ENCODE data around the gene EMX1. TPM values are rescaled to one million over a fixed set of nuclear protein-coding genes. Genes with fewer than 3 reads are reported as not detected.

Gene EMX1
- total RNA-seq, 1 donor, result under 0.01 TPM

GRCh38 chr2:72956050-72956395 lies 38.7 kb downstream of the EMX1 start:
- DNase-seq (ENCODE audit: low read depth in 2 of 3, low spot score in 2 of 3), result no peak

GRCh38 chr2:72956936-72957335 lies 39.6 kb downstream of the EMX1 start:
- no peak for DNase-seq (ENCODE audit: low read depth in 2 of 3, low spot score in 2 of 3)

- no peak for DNase-seq (ENCODE audit: low read depth in 2 of 3, low spot score in 2 of 3)
These were observed 41.4 kb downstream of the EMX1 start for GRCh38 chr2:72958542-72959385.

DNA sequence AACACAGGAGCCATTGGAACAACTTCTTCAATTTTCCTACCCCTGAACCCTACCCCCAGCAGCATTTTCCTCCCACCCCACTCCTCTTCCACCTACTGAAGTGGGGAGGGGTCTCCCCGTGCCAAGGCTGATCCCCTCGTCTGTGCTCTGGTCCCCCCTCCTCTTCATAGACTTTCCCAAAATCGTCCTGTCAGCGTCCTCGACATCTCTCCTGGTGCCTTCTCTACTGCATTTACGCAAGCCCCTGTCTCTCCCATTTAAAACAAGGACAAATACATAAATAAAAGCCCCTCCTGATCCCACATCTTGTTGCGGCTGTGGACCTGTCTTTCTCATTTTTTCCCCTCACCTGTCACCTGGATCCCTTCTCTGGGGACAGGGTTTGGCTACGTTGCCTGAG lies 42.2 kb downstream of the EMX1 start:
- DNase-seq (ENCODE audit: low read depth in 2 of 3, low spot score in 2 of 3), result no peak

- DNase-seq (ENCODE audit: low read depth in 2 of 3, low spot score in 2 of 3), result no peak
These were observed 43.0 kb downstream of the EMX1 start for GRCh38 chr2:72959995-72960981.

DNA sequence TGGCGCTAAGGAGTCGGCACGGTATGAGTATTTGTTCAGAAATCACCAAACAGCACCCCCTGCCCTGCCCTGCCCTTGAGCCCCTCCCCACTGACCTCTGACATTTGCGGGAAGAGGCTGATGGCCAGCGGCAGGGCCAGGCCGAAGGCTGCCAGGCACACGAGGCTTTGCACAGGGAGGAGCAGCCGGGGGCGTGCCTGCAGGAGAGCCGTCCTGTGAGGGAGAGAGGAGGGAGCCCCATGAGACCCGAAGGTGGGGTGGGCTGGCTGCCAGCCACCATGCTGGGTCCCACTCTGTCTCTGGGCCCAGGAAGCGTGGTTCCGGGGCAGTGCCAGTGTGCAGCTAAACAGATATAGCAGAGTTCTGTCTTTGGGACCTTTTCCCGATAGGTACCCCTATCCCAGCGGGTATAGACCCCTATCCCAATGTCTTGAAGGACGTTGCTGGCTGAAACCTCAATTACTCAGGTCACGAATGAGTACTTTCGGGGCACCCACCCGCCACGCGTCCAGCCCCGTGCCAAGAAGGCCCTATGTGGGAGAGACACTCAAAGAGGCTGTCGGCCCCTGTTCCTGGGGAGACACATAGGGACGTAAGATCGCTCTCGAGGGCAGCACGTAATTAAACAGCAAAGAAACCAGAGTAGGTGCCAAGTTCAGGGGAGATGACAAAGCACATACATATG lies 43.9 kb downstream of the EMX1 start:
- DNase-seq (ENCODE audit: low read depth in 2 of 3, low spot score in 2 of 3), result no peak

- DNase-seq (ENCODE audit: low read depth in 2 of 3, low spot score in 2 of 3), result no peak
These were observed 44.6 kb downstream of the EMX1 start for GRCh38 chr2:72961853-72962468.

DNA sequence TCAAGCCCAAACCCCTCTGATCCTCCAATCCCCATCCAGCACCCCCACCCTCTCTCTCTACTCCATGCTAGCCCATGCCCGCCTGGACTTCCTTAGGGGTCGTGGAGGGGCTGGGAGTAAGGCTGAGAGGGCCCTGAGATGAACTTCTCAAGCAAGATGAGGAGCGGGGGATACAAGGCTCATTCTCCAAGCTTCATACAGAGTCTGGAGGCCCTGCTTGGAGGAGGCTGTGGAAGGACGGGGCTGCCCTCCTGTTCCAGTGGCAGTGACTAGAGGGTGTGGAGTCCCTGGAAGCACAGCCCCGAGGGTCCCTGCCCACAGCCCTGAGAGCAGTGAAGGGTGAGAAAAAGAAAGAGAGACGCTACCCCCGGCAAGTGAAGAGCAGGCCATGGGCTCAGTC lies 45.6 kb downstream of the EMX1 start:
- DNase-seq (ENCODE audit: low read depth in 2 of 3, low spot score in 2 of 3), result no peak

DNA sequence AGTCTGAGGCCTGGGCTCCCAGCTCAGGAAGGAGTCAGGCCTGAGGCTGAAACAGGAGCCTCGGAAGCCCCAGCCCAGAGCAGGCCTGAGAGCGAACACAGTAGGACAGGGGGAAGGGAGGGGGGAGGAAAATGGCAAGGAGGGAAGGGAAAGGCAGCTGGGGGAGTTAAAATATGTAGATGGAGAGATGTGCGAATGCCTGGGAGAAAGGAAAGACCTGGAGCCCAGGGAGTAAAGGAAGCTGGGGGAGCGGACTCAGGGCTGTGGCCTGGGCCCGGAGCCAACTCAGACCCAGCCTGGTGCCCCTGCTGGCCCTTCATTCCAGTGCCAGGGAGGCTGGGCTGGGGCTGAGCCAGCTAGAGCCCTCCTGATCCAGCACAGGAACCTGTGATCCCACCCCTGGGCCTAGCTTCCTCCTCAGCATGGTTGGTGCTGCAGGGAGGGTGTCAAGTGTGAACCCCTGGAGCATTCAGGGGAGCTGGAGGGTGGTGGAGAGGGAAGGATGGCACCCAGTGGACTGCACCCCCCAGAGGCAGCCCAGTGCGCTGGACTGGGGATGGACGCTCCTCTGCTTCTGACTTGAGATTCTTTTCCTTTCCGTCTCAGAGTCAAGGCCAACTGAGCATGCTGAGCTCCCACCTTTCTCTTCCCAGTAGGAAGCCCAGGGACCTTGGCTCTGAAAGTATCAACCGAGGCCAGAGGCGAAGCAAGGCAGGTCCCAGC lies 46.3 kb downstream of the EMX1 start:
- no peak for DNase-seq (ENCODE audit: low read depth in 2 of 3, low spot score in 2 of 3)

DNA sequence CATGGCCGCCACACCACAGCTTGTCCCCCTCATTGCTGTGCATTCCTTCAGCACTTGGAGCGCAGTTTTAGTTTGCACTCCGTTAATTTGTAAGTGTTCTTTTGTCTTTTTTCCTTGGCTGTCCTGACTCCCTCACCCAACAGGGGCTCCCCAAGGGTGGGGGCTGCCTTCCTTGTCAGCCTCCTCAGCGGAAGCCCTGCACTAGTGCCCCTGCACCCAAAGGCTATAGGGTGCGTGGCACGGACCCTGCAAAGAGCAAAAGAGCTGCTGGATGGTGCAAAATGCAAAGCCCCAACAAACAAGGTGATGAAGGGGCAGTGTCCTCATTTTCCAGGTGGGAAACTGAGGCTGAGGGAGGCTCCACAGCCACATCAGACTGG lies 46.8 kb downstream of the EMX1 start:
- no peak for DNase-seq (ENCODE audit: low read depth in 2 of 3, low spot score in 2 of 3)

DNA sequence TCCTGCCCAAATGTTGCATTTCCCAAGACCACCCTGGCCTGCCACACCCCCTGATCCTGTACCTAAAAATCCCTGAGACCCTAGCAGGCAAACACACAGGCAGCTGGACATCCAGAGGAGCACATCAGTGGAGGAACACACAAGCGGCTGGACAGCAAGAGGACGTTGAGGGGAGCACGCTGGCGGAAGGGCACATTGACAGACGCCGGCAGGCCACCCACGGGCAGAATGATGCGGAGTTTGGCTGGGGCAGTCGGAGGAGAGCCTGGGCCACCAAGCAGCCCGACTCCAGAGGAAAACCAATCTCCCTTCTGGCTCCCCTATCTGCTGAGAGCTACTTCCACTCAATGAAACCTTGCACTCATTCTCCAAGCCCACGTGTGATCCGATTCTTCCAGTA lies 47.7 kb downstream of the EMX1 start:
- no peak for DNase-seq (ENCODE audit: low read depth in 2 of 3, low spot score in 2 of 3)

DNA sequence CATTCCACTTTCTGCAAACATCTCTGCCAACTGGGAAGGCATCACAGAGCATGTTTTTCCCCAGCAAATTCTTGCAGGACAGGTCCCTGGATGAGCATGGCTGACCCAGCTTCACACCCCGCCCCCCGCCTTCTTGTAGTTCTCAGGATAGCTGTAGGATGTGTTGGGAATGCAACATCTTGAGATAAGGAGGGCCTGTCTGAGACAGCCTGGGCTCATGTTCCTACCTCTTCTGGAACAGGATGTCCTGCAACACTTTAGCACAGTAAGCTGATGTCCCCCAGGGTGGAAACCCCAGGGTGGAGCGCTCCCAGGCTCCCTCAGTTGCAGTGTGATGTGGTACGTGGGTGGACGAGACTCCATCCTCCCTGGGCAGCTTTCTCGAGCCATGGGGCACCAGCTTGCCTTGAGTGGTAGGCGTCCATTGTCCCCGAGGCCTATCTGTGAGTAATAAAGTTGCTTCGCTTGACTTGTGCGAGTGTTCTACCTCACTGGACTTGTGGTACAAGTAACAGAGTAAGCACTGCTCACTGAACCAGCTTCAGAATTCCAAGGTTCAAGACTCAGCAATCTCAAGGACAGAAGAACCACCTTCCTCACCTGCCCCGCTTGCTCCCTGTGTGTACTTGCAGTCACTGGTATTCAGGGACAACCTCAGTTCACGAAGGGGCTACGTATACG lies 48.6 kb downstream of the EMX1 start:
- DNase-seq (ENCODE audit: low read depth in 2 of 3, low spot score in 2 of 3), result no peak

DNA sequence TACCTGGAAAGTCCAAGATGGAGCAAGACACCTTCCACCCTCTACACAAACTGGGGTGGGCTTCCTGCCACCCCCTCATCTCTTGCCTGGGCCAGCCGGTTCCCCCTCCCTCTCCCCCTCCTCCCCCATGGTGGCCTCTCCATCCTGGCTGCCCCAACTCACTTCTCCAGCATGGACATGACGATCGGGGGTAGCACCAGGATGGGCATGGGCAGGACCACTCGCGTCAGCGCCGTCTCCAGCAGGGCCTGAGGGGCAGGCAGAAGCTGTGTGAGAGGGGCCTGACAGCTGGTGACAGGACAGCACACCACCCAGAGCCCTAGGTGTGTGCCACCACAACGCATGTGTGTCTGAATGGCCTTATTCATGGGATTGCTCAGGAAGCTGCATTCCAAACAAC lies 51.0 kb downstream of the EMX1 start:
- DNase-seq (ENCODE audit: low read depth in 2 of 3, low spot score in 2 of 3), result no peak

- DNase-seq (ENCODE audit: low read depth in 2 of 3, low spot score in 2 of 3), result no peak
These were observed 52.4 kb downstream of the EMX1 start for GRCh38 chr2:72969706-72970105.

- no peak for DNase-seq (ENCODE audit: low read depth in 2 of 3, low spot score in 2 of 3)
These were observed 53.7 kb downstream of the EMX1 start for GRCh38 chr2:72971036-72971435.

DNA sequence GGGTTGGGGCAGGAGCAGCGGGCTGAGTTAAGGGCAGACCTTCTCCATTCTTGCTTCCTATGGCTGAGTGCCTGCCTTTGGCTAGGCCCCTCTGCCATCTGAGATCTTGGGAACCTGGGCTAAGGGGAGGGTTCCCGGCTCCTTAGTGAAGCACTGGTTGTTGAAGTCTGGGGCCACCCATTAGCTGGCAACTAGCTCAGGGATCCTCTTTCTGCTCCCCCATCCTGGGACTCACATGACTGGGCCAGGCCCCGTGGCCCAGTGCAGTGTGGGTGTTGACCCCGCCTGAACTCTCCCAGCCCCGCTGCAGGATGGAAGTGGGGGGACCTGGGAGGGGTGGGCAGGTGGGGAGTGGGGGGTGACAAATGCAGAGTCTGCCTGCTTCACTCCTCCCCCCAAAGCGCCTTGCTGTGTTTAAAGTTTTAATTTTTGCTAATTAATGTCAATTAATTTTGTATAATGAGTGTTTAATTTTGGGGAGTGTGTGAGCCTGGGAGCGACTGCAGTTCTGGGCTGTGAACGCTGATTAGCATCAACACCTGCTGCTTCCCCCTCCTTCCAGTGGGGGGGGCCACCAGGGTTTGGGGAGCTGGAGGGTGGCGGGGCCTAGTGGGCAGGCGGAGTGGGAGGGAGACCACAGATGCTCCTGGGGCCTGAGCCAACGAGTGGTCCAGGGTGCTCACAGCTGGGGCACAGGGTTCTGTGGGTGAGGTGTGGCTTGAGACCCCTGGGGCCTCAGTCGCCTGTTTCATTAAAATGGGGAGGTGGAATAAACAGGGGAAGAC lies 55.2 kb downstream of the EMX1 start:
- no peak for DNase-seq (ENCODE audit: low read depth in 2 of 3, low spot score in 2 of 3)

GRCh38 chr2:72973137-72973535 lies 55.8 kb downstream of the EMX1 start:
- DNase-seq (ENCODE audit: low read depth in 2 of 3, low spot score in 2 of 3), result no peak

GRCh38 chr2:72973566-72974435 lies 56.5 kb downstream of the EMX1 start:
- DNase-seq (ENCODE audit: low read depth in 2 of 3, low spot score in 2 of 3), result peak in 2 of 3 donors; percentile 29 to 63

Data from hematopoietic multipotent progenitor cell (in vitro differentiated cells).